Measurements from ENCODE around the gene SPC25.

DNA sequence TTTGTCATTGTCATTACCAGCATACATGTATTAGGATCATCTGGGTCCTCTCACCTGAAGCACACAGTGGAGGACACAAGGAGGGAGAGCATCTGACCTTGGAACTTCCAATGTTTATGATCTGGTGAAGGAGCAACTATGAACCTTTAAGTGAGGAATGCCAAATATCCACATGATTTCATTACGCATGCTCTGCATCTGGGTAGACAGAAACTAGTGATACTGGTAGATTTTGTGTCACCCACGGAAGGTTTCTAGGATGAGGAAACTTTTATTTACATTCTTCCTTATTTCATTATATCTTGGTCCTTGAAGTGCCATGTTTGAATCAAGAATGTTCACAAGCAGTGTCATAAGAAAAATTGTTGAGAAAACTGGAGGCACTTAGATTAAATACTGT, 32.1 kb downstream of the SPC25 start:
- TF ChIP-seq, protein P1, sequence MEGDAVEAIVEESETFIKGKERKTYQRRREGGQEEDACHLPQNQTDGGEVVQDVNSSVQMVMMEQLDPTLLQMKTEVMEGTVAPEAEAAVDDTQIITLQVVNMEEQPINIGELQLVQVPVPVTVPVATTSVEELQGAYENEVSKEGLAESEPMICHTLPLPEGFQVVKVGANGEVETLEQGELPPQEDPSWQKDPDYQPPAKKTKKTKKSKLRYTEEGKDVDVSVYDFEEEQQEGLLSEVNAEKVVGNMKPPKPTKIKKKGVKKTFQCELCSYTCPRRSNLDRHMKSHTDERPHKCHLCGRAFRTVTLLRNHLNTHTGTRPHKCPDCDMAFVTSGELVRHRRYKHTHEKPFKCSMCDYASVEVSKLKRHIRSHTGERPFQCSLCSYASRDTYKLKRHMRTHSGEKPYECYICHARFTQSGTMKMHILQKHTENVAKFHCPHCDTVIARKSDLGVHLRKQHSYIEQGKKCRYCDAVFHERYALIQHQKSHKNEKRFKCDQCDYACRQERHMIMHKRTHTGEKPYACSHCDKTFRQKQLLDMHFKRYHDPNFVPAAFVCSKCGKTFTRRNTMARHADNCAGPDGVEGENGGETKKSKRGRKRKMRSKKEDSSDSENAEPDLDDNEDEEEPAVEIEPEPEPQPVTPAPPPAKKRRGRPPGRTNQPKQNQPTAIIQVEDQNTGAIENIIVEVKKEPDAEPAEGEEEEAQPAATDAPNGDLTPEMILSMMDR (IDR thresholded peaks at IDR 0.05; ENCODE audit: borderline replicate concordance, extremely low read depth, low read length, poor library complexity, severe bottlenecking): no peak
- no peak for TF ChIP-seq EZH2 (IDR thresholded peaks at IDR 0.05; ENCODE audit: borderline replicate concordance, low read depth, low read length, severe bottlenecking)

All from DND-41 (cell line).